Astrocyte of the hippocampus (primary cell): ENCODE measurements around the gene GSK3A.
A peak's percentile ranks its signal among the peaks of the same experiment; 100 is the strongest.
"Not testable (repeated sequence)": the region's sequence is repeated elsewhere in the genome, so short reads cannot be mapped to it uniquely, and the experiment has no call there.

Experiments
- DNase-seq: peaks from one replicate; pipeline ENCODE4 v3.0.0; 2011; ENCODE audit warnings: low read depth, low spot score

GSK3A gene

DNA sequence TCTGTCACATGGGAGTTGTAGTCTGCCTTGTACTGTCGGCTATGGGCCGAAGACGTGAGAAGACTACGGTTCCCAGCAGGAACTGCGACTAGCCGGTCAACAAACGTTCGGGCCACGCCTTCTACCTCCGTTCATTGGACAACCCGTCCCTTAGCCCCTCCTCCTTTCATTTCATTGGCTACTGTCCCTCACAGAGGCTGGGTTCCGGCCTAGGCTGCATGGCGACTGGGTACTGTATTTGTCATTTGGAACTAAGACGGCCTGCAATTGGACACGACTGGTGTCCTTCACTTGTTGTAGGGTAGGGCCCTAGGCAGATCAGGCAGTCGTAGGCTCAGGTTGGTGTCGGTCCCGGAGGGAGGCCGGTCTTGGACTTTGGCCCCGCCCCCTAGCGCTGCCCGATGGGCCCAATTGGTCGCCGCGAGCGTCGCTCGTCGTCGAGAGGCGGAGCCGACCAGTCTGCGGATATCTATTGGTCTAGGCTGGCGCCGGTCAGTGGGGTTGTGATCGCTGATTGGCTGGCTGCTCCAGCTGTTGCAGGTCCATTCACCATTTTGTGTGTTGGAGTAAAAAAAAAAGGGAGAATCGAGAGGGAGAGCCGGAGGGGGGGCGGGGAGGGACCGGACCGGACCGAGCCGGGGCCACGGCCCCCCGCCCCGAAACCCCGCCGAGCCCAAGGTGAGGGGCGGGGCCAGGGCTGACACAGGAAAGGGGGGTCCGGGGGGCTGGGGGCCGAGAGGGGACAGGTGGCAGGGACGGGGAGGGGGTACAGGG, 26.5 kb upstream of the GSK3A start, which contains the start of gene CIC:
TSS of gene CIC (plus strand) at position 549 of the 774 bp plus-strand sequence. CDS start 2,532 bp downstream, outside the sequence.
- peak; percentile 100 for DNase-seq

DNA sequence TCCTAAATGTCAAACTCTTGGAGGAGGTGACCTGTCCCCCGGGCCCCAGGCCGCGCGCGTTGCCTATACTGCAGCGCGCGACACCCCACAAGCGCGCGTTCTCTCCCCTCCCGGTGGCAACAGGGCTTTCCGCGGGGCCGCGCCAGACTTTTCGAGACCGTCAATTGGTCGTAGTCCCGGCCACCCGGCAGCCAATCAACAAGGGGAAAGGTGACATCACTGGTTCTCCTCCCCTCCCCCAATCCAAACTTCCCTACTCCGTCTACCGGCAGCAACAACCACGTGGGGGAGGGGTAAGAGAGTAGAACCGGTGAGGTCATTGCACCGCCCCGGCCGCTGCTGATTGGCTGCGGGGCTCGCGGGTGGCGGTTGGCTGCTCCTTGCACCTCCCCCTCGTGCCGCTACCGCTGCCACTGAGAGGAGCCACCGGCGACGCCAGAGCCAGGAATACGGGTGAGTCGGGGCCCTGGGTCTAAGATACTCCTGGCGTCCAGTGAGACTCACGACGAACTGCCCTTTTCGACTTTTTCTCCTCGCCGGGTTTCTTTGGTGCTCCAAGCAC, 25.8 kb upstream of the GSK3A start:
- DNase-seq, result peak; percentile 100

DNA sequence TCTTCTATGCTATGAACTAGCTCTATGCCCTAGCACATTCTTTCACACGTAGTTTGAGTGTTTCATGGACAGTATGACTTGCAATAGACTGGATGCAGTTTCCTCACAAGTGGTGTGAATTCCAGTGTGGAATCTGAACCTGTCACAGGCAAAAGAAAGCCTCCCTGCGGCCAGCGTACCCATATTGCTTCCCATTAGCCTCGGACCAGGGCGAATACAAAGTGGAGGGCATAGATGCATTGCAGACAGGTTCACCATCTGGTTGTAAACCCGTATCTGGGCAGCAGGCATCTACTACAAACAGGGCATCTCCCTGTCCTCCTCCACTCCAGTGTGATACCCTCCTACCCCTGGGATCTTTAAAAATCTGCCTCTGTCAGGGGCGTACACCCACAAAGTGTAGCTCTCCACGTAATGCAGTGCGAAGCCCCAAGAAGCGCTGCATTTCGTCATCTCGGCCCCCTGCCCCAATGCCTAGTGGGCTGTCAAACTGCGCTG, 25.3 kb upstream of the GSK3A start:
- no peak for DNase-seq

DNA sequence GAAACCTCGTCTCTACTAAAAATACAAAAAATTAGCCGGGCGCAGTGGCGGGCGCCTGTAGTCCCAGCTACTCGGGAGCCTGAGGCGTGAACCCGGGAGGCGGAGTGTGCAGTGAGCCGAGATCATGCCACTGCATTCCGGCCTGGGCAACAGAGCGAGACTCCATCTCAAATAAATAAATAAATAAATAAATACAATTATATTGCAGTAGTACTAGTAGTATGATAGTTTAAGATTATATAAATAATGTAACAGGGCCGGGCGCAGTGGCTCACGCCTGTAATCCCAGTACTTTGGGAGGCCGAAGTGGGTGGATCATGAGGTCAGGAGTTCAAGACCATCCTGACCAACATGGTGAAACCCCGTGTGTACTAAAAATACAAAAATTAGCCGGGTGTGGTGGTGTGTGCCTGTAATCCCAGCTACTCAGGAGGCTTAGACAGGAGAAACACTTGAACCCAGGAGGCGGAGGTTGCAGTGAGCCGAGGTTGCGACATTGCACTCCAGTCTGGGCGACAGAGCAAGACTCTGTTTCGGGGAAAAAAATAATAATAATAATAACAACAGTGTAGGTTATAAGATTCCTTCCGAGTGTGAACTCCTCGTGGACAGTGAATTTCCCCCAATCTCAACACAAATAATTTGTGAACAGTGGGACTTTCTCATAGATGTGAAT, 24.7 kb upstream of the GSK3A start:
- not testable (repeated sequence) for DNase-seq

DNA sequence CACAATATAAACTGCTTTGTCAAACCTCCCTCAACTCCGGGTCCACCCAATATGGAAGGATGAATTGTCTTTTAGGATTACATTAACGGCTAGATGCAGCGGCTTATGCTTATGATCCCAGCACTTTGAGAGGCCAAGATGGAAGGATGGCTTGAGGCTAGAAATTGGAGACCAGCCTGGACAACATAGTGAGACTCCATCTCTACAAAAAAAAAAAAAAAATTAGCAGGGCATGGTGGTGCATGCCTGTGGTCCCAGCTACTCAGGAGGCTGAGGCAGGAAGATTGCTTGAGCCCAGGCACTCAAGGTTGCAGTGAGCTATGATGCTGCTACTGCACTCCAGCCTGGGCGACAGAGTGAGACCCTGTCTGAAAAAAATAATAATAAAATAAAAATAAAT, 23.7 kb upstream of the GSK3A start:
- DNase-seq, result peak; percentile 0

DNA sequence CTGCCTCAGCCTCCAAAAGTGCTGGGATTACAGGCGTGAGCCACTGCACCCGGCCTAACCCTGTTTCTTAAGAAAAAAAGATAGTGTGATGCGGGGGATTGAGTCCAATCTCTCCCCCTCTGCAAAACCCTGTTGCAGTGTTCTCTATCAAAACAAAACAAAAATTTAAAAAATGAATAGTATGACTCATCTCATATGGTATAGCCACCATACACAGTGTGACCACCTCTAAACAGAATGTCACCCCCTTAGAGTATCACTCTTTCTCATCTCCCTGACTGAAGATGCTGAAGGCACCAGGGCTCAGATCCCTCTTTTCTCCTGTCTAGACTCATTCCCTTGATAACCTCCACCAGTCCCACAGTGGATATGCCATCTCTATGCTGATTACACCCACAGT, 19.4 kb upstream of the GSK3A start:
- DNase-seq, result no peak

DNA sequence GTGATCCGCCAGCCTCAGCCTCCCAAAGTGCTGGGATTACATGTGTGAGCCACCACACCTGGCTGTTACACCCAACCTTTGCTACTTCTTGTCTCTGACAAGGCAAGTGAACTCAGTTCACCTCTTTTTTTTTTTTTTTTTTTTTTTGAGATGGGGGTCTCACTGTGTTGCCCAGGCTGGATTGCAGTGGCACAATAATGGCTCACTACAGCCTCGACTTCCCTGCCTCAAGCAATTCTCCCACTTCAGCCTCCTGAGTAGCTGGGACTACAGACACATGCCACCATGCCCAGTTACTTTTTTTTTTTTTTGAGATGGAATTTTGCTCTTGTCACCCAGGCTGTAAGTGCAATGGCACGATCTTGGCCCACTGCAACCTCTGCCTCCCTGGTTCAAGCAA, 15.4 kb upstream of the GSK3A start:
- not testable (repeated sequence) for DNase-seq

DNA sequence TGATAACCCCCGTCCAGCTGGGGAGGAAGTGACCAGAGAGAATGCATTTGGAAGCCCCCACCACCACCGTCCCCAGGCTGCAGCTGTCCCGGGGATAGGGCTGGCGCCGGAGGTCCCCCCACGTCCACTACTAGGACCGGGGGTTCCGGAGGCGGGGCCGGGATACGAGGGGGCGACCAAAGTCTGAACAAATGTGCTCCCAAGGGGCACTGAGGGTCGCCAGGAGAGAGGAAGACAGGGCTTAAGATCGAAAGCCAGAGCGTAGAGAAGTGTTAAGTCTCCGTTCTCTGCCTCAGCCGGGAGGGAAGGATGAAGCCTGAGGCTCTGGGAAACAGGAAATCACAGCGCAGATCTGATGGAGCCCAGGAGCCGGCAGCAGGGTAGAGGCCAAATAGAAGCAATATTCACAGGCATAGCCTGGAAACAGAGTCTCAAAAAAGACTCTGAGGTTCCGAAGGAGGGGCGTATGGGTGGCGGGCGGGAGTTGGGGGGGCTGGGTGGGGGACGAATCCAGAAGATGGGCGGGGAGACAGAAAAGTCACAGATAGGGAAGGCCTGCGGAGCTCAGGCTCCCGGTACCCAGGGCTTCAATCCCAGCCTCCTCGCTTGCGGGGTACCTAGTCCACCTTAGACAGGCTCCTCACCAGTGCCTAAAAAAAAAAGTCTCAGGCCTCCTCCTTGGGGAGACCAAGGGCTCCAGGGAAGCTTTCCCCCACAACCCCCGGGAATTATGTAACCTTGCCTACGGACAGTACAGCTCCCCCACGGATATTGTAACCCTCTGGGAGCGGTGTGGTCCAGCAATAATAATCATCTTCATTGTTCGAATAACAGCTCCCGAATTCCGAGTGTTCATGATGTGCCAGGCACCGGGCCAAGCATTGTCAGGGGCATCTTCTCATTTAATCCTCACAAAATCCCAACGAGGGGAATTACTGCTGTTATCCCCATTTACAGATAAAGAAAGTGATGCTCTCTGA, 13.7 kb upstream of the GSK3A start:
- DNase-seq, result peak; percentile 70

DNA sequence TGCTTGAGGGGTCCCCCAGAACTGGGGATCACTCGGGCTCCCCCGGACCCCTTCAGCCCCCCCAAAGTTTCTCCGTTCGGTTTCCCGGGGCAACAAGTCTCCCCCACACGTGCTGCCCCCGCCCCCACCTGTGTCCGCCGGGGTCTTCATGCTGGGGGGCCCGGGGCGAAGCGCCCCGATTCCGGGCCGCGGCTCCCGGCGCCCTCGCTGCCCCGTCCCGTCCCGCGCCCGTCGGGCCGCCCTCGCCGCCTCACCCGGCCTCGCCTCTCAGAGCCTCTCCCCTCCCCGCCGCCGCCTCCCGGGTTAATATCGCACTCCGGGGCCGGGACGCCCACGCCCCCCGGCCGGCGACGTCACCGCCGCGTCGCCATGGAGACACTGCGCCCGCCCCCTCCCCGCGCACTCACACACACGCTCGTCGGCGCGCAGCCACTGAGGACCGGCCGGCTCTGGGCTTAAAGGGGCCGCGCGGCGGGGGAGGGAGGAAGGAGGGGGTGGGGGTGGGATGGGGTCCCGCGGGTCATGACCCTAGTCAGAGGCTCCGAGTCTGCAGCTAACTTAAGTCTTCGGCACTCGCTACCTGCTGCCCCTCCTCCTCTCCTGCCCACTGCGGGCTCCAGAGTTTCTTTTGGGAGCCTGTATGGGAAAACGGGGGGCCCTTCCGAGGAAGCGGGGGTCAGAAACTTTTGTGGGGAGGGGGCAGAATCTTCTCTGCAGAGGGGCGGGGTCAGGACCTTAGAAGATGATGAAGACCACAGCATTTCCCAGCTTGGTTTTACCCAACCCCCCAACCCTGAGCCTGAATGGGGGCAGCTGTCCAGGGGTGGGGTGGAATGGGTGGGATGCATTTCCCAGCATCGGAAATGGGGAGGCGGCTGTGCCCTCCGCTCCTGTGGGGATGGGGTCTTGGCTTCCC, 12.7 kb upstream of the GSK3A start, which contains the start of gene ERF:
TSS of gene ERF (minus strand) at position 279 of the 916 bp plus-strand sequence. CDS start at position 150, 129 bp downstream.
- peak; percentile 98 for DNase-seq

DNA sequence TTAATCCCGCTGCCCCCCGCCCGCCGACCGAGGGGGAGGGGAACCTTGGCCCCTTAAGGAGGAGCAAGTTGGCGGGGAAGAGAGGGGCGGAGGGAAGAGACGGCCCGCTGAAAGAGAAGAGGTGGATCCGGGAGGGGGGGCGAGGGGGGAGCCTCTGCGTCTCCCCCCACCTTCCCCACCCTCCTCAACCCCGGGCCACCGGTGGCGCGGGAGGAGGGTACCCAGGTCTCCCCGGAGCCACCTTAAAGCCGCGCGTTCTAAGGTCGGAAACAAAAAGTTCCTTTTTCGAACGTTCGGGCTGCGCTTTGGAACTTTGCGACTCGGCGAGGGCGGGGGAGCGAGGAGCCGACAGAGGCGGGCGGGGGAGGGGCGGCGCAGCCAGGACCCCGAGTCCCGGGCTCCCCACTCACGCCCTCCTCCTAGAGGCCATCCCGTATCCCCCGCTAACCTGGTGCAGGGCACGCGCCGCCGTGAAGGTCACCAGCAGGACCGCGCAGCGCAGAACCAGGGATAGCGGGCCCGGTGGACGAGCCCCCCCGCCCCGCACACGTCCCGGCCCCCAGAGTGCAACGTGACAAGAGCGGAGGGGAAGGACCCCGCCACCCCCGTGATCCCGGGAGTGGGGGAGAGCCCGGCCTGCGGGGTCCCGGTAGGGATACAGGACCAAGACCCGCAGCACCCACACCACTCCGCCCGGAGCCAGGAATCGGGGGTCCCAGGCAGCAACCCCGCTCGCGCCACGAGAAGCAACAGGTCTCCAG, 11.9 kb upstream of the GSK3A start:
- DNase-seq, result peak; percentile 76

DNA sequence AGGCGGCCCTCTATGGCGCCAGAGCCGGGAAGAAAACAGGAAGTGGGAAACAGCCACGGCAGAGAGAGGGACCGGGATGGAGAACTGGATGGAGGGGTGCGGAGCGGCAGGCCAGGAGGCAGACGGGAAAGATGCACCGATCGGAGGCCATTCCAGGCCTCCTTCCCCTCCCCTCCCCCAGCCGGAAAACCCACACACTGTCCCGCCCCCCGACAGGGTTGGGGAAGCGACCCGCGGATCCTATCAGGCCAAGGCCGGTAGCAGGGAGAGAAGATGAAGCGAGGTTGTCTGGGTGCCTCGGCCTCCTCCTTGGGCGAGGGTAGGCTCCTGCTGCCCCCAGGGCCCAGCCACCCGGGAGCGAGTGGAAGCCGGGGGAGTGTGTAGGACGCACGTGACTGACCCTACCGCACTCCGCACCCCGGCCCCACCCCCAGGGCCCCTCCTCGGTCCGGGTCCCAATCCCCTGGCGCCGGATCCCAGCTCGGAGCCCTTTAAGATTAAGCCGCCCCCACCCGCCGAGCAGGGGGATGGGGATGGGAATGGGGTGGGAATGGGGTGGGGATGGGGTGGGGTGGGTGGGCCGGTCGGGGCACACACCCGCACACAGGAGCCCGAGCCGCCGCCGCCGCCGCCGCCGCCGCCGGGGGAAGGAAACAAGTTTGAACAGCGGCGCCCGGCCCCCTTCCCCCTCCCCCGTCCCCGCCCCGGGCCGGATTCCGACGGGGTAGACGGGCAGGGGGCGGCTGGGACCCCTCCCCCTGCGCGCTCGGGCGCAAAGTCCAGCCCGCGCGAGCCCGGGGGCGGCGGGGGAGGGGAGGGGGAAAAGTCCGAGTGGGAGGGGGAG, 11.1 kb upstream of the GSK3A start:
- peak; percentile 67 for DNase-seq

DNA sequence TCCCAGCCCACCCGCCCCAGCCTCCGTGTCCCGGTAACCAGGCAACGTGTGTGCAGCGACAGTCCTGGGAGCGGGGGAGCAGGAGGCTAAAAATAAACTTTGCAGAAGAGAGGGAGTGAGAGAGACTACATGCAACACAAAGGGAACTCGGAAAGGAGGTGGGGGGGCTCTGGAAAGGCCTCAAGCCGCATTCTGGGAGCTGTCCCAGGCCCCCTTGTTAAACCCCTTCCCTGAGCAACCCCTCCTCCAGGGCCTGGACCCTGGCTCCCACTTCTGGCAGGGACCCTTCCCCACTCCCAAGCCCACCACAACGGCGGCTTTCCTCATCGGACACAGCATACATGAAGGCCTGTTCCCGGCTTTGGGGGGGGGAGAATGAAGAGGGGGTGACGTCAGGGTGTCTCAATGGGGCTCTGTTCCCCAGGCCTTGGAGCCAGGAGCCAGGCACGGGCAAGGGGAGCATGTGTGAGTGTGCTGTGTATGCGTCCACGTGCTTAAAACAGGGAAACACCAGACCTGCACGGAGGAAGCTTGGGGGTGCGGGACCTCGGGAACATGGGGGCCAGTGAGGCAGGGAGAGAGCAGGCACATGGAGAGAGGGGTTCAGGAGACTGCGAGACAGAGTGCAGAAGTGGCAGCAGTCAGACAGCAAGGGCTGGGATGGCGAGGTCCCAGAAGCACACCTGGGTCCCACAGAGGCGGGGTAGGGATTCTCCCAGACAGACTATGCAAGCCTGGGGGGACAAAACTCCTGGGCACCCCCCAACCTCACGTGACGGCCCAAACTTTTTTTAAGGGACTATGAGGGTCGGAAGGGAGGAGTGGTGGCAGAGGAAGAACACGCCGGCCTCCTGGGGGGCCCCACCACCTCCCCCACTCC, 10.2 kb upstream of the GSK3A start:
- peak; percentile 73 for DNase-seq

DNA sequence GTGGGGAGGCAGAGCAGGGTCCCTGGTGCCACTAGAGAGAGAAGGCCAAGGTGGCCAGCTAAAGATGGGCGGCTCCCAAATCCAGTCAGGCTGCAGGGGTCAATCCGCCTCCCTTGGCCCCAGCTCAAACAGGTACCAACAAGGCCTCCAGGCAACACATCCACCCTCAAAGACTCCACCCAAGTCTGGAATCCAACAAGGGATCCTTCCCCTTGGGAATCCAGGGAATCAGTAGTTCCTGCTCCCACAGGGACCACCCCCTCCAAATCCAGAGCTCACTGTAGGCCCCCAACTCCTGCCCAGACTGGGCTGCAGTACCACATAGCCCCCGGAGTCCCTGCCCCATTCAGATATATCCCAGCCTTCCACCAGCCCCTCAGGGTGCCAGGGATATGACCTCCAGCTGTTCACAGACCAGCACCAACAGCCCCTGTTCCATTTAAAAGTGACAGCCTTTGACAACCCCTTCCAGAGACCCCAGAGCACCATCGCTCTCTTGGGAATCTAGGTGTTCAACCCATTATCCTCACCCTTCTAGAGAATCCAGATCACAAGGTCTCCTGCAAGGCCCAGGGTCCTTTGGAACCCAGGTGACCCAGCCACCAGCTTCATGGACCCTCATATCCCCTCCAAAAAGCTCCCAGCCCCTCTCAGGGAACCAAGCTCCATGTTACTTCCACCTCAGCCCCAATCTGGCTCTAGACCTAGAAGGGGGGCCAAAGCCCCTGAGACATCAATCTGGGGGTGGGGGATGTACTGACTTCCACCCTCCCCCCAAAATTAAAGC, 9.4 kb upstream of the GSK3A start:
- DNase-seq, result no peak

DNA sequence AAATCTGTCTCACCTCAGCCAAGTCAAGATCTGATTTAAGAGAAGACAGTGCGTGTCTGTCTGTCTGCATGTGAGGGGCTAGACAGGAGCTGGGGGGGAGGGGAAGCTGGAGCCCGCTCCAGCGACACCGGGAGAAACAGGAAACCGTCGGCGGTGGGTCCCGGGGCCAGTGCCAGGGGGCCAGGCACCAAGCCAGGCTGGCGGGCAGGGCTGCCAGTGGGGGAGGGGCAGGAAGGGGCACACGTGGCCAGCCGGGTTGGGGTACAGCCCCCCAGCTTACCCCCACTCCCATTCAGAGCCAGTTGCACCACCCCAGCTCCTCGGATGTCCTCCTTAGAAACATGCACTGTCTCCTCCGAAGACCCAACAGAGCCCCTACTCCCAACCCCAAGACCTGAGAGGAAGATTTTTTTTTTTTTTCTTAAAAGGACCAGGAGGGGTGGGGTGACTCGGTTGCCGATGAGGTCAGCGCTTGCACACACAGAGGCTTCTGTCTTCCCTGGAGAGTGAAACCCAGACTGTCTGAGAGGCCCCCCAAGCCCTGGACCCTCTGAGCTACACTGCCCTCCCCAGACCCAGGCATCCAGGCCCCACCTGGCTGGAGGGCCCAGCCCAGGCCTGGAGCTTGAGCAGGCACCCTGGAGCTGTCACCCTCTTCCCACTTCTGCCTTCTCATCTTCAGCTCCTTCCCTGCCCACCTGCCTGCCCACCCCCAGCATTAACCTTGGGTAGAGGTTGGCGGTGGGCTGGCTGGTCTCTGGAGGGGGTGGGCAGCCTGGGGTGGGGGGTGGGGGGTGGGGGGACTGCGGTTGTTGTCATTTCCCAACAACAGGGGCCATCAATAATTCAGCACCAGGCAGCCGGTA, 8.5 kb upstream of the GSK3A start:
- peak; percentile 70 for DNase-seq

DNA sequence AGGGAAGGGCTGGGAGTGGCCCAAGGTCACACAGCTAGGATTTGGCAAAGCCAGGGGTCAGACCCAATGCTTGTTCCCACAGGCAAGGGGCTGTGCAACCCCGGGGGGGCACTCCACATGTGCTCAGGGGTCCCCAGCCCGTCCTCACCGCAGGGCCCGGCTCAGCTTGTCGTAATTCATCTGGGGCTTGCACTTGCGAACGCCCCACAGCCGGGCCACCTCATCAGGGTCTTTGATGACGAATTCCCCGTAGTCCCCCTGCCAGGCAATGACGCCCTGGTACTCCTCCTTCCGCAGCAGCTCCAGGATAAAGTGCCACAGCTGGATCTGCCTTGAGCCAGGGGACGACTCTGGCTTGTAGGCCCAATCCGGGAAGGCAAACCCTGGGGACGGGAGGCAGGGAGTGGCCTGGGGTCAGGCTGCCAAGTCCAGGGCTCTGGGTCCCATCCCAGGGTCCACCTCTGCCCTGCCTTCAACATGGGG, 7.8 kb upstream of the GSK3A start:
- DNase-seq, result no peak

DNA sequence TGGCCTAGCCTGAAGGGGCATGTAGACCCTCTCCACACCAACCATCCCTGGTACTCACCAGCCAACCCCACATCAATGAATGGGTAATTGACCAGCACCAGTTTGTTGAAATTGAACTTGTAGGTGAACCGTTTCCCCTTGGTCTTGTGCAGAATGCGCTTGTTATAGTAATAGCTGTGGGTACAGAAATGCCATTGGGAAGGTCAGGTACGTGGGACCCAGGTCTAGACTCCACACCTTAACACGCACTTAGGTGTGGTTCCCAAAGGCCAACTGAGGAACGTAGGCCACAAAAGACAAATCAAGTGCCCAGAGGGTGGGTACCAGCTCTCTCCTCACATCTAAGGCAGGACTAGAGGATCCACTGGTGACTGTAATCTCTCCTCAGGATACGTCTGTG, 7.4 kb upstream of the GSK3A start:
- DNase-seq, result no peak
